BLaER1 (cell line): Measurements from ENCODE around the gene PTPRG.

ENCODE experiments used
- H3K27ac ChIP-seq: shearing (Covaris generic); formaldehyde crosslinking; 2 replicates; pipeline ENCODE4 v1.8.1; 2022
- H3K27me3 ChIP-seq: shearing (Covaris generic); formaldehyde crosslinking; 2 replicates; pipeline ENCODE4 v1.8.1; 2022
- H3K36me3 ChIP-seq: shearing (Covaris generic); formaldehyde crosslinking; 2 replicates; pipeline ENCODE4 v1.8.1; 2022
- H3K4me1 ChIP-seq: shearing (Covaris generic); formaldehyde crosslinking; 2 replicates; pipeline ENCODE4 v1.8.1; 2022
- H3K4me2 ChIP-seq: shearing (Covaris generic); formaldehyde crosslinking; 2 replicates; pipeline ENCODE4 v1.8.1; 2022
- H3K4me3 ChIP-seq: shearing (Covaris generic); formaldehyde crosslinking; 2 replicates; pipeline ENCODE4 v1.8.1; 2022
- H3K9ac ChIP-seq: shearing (Covaris generic); formaldehyde crosslinking; 2 replicates; pipeline ENCODE4 v1.8.1; 2022
- H3K9me3 ChIP-seq: shearing (Covaris generic); formaldehyde crosslinking; 2 replicates; pipeline ENCODE4 v1.8.1; 2022
- H4K20me1 ChIP-seq: shearing (Covaris generic); formaldehyde crosslinking; 2 replicates; pipeline ENCODE4 v1.8.1; 2022
- Cebpa-rat ChIP-seq: shearing (Covaris generic); IDR thresholded peaks from 2 replicates; pipeline ENCODE4 v1.8.1; 2022

PTPRG gene

GRCh38 chr3:62044874-62045411, 483.6 kb downstream of the PTPRG start:
- H3K27me3 ChIP-seq = no peaks in the 10 kb centered on the region
- no peaks in the 10 kb centered on the region for H3K36me3 ChIP-seq
- no peak overlapping the region for H3K27ac ChIP-seq
- no peak overlapping the region for H3K4me3 ChIP-seq
- no peak overlapping the region for H3K4me2 ChIP-seq
- no peak for TF ChIP-seq Cebpa-rat
- H4K20me1 ChIP-seq = no peaks in the 10 kb centered on the region
- H3K9ac ChIP-seq = no peak overlapping the region
- no peaks in the 10 kb centered on the region for H3K9me3 ChIP-seq
- H3K4me1 ChIP-seq = no peaks in the 10 kb centered on the region

GRCh38 chr3:62046326-62046725, 485.0 kb downstream of the PTPRG start:
- Histone ChIP-seq H3K9me3 (no peaks in the 10 kb centered on the region), H3K4me1 (no peaks in the 10 kb centered on the region), H4K20me1 (no peaks in the 10 kb centered on the region), H3K4me3 (no peak overlapping the region), H3K27me3 (no peaks in the 10 kb centered on the region), H3K27ac (no peak overlapping the region), H3K4me2 (no peak overlapping the region), H3K9ac (no peak overlapping the region), H3K36me3 (no peaks in the 10 kb centered on the region)
- TF ChIP-seq Cebpa-rat = no peak

GRCh38 chr3:62048577-62048976, 487.2 kb downstream of the PTPRG start:
- Histone ChIP-seq H3K27me3 (no peaks in the 10 kb centered on the region), H3K9ac (no peak overlapping the region), H3K36me3 (no peaks in the 10 kb centered on the region), H3K27ac (no peak overlapping the region), H4K20me1 (no peaks in the 10 kb centered on the region), H3K4me1 (no peaks in the 10 kb centered on the region), H3K4me2 (no peak overlapping the region), H3K9me3 (no peaks in the 10 kb centered on the region), H3K4me3 (no peak overlapping the region)
- TF ChIP-seq Cebpa-rat = no peak

- Histone ChIP-seq H3K4me1 (no peaks in the 10 kb centered on the region), H4K20me1 (no peaks in the 10 kb centered on the region), H3K4me3 (no peak overlapping the region), H3K27ac (no peak overlapping the region), H3K36me3 (no peaks in the 10 kb centered on the region), H3K9me3 (no peaks in the 10 kb centered on the region), H3K27me3 (no peaks in the 10 kb centered on the region), H3K4me2 (no peak overlapping the region), H3K9ac (no peak overlapping the region)
- no peak for TF ChIP-seq Cebpa-rat
These were observed 487.7 kb downstream of the PTPRG start for GRCh38 chr3:62049033-62049432.

GRCh38 chr3:62051506-62051905, 490.1 kb downstream of the PTPRG start:
- Histone ChIP-seq H3K27me3 (no peaks in the 10 kb centered on the region), H3K4me3 (no peak overlapping the region), H3K4me1 (peaks cover 5% of the 10 kb centered on the region), H3K9ac (no peak overlapping the region), H3K27ac (no peak overlapping the region), H4K20me1 (0 out of 2 replicates have a peak, but pooled peaks cover under 1% of the 10 kb centered on the region), H3K9me3 (no peaks in the 10 kb centered on the region), H3K36me3 (no peaks in the 10 kb centered on the region), H3K4me2 (no peak overlapping the region)
- no peak for TF ChIP-seq Cebpa-rat

- H3K27ac ChIP-seq = no peak overlapping the region
- peaks cover 13% of the 10 kb centered on the region for H3K4me1 ChIP-seq
- TF ChIP-seq Cebpa-rat = no peak
- H3K4me3 ChIP-seq = no peak overlapping the region
- no peaks in the 10 kb centered on the region for H3K36me3 ChIP-seq
- 0 out of 2 replicates have a peak, but pooled peaks cover 9% of the 10 kb centered on the region for H4K20me1 ChIP-seq
- no peak overlapping the region for H3K9ac ChIP-seq
- no peak overlapping the region for H3K4me2 ChIP-seq
- no peaks in the 10 kb centered on the region for H3K9me3 ChIP-seq
- no peaks in the 10 kb centered on the region for H3K27me3 ChIP-seq
These were observed 491.0 kb downstream of the PTPRG start for GRCh38 chr3:62052331-62052730.

- Histone ChIP-seq H4K20me1 (0 out of 2 replicates have a peak, but pooled peaks cover 13% of the 10 kb centered on the region), H3K9me3 (no peaks in the 10 kb centered on the region), H3K4me3 (no peak overlapping the region), H3K4me1 (peaks cover 40% of the 10 kb centered on the region), H3K36me3 (no peaks in the 10 kb centered on the region), H3K9ac (no peak overlapping the region), H3K4me2 (peak overlapping the region; percentile 68), H3K27ac (no peak overlapping the region), H3K27me3 (no peaks in the 10 kb centered on the region)
- TF ChIP-seq Cebpa-rat = no peak
These were observed 495.3 kb downstream of the PTPRG start for GRCh38 chr3:62056658-62057057.

- H3K36me3 ChIP-seq = no peaks in the 10 kb centered on the region
- H3K9me3 ChIP-seq = no peaks in the 10 kb centered on the region
- no peak overlapping the region for H3K27ac ChIP-seq
- H3K27me3 ChIP-seq = no peaks in the 10 kb centered on the region
- H3K9ac ChIP-seq = no peak overlapping the region
- no peak for TF ChIP-seq Cebpa-rat
- H3K4me1 ChIP-seq = peaks cover 40% of the 10 kb centered on the region
- no peak overlapping the region for H3K4me3 ChIP-seq
- peak overlapping the region; percentile 68 for H3K4me2 ChIP-seq
- 0 out of 2 replicates have a peak, but pooled peaks cover 13% of the 10 kb centered on the region for H4K20me1 ChIP-seq
These were observed 496.1 kb downstream of the PTPRG start for GRCh38 chr3:62057339-62058047.

GRCh38 chr3:62065985-62066693, 504.8 kb downstream of the PTPRG start:
- H3K27me3 ChIP-seq = no peaks in the 10 kb centered on the region
- no peak overlapping the region for H3K9ac ChIP-seq
- H3K4me1 ChIP-seq = peaks cover 13% of the 10 kb centered on the region
- H3K4me3 ChIP-seq = no peak overlapping the region
- no peaks in the 10 kb centered on the region for H3K9me3 ChIP-seq
- no peaks in the 10 kb centered on the region for H4K20me1 ChIP-seq
- H3K4me2 ChIP-seq = no peak overlapping the region
- no peaks in the 10 kb centered on the region for H3K36me3 ChIP-seq
- TF ChIP-seq Cebpa-rat = no peak
- H3K27ac ChIP-seq = no peak overlapping the region

GRCh38 chr3:62068337-62068736, 507.0 kb downstream of the PTPRG start:
- Histone ChIP-seq H3K4me1 (peaks cover 10% of the 10 kb centered on the region), H3K27me3 (no peaks in the 10 kb centered on the region), H3K4me2 (no peak overlapping the region), H3K4me3 (no peak overlapping the region), H3K9me3 (no peaks in the 10 kb centered on the region), H3K36me3 (no peaks in the 10 kb centered on the region), H3K27ac (no peak overlapping the region), H4K20me1 (no peaks in the 10 kb centered on the region), H3K9ac (no peak overlapping the region)
- no peak for TF ChIP-seq Cebpa-rat
